Stimulated activated CD8-positive, alpha-beta memory T cell treated with anti-CD3 and anti-CD28 coated beads, Interleukin-15, amount 100 ng/mL, for 4 hours (primary cell): ENCODE results near the gene ITCH.
"Not testable (repeated sequence)": the region's sequence is repeated elsewhere in the genome, so short reads cannot be mapped to it uniquely, and the experiment has no call there.

Experiments used
- DNase-seq, 2 donors: peaks; one replicate each; pipeline ENCODE4 v3.0.0-alpha.2; 2020; ENCODE audit warnings: low read depth in 2 of 2

Gene ITCH

DNA sequence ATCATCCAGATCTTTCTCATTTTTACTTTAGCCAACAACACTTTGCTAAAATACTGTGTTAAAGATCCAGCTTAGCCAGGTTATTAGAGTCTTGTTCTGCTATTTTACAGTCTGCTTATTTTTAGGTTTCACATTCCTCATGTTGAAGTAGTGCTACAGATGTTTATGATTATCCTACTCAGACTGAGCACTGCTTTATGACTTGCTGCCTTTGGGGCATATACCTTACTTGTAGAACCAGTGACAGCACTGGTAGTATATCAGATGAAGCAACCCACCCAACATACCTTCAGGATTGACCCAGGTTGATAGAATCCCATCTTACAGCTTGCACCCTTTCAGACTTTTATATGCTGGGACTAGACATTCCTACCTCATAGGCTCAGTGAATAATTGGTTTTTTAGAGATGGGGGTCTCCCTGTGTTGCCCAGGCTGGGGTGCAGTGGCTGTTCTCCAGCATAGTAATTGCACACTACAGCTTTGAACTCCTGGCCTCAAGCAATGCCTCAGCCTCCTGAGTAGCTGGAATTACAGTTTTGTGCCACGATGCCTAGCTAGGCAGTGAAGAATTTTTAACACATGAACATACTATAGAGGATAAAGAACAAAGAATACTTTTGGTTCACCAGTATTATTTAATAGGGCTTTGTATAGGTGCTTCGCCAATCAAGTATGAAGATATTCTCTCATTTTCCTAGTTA, 89.4 kb downstream of the ITCH start:
- no peak for DNase-seq

DNA sequence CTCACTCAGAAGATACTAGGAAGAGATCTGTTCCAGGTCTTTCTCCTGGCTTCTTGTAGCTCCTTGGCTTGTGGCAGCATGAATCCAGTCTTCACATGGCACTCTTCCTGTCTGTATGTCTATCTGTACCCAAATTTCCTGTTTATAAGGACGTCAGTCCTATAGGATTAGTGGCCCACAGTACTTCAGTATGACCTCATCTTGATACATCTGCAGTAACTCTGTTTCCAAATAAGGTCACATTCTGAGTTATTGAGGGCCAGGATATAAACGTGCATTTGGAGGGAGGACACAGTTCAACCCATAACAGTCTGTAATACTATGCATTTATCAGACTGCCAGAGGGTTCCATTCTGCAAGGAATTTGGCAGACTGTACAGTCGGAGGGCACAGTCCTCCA, 95.6 kb downstream of the ITCH start:
- DNase-seq, result no peak

DNA sequence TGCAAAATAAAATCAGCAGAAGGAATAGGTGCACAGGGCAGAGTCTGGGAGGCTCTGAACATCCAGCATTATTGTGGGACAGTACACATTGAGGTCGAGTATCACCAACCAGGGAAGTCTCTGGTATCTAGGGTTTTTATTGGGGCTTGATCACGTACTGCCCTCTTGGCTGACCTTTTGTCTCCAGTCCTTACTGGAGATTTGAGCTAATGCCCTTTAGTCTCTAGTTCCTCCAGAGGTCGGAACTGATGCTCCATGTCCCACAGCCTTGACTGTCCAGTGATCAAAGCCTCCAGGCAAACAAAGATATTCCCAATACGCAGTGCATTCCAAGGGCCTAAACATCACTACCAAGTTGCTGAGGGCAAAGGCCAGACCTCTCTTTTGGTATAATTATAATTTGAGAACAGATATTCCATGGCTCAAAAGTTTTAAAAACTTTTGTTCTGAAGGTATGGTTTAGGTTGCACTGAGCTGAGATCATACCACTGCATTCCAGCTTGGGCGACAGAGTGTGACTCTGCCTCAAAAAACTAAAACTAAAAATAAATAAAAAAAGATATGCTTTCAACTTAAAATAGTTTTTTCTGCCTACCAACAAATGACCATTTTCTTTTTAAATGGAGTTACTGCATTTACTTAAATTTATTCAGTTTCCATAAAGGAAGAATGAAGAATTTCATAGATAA, 96.3 kb downstream of the ITCH start:
- DNase-seq, result no peak

- no peak for DNase-seq
Measured at GRCh38 chr20:34461779-34462087, 98.7 kb downstream of the ITCH start.

DNA sequence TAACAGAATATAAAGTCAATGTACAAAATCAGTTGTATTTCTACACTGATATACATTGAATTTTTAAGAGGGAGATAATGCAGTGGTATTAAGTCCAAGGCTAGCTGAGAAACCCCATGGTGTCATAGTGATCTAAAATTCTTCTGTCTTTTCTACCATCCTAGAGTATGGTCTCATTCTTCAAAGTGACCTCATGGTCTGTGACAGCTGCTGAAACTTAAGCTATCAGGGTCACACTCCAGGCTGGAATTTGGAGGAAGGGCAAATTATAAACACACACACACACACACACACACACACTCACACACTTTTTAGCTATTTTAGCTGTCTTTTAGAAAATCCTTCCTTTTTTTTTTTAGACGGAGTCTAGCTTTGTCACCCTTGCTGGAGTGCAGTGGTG, 105.9 kb downstream of the ITCH start:
- DNase-seq, result no peak

GRCh38 chr20:34472246-34472925, 109.3 kb downstream of the ITCH start:
- no peak for DNase-seq

DNA sequence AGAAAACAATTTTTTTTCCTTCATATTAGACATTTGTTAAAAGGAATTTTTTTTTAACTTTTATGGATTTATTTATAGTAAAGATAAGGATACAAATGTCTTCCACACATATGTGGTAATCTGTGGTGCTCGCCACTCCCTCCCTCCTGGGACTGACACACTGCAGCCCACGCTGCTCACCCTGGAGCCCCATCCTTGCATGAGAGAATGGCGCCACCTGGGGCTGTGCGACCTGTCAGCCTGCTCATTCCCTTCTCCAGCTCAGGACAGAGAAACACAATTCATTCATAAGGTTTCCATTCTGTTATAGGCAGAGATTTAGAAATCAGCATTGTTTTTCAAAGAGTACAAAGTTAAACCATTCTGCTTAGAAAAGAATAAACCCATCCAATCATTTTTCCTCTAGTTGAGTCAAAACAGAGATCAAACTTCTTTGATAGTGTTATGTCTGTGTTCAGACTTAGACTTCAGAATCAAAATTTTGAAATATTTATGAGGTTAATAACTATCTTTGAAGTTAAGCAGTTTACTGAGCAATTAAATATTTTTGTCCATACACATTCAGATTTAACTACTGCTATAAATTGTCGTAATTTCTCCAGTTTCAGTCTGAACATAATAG, 110.3 kb downstream of the ITCH start:
- no peak for DNase-seq

DNA sequence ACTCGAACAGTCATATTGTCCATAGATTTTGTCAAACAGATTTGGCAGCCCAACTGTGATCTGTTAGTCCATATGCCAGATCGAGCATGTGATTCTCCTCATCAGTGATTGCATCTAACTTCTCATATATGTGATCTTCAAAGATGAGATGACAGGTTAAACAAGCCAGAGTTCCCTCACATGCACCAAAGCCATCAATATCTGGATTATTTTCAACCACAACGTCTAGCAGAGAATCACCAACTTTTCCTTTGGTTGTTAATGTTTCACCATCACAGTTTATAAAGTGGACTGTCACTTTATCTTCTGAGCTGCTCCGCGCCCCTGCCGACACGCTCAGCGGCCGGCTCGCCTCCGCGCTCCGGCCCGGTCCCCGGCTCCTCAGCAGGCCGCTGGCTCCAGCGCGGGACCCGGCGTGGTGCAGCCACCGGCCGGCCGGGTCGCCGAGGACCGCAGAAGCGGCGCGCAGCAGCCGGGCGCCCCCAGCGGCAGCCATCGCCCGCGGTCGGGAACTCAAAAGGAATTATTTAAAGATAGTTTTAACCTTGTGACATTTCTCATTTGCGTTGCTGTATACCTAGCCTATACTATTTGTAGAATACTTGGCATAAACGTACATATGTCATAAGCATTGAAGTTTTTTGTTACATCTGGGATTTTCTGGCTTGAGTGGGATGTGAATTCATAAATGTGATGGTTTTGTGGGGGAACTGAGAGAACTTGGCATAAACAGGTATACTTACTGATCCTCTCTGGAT, 113.1 kb downstream of the ITCH start:
- no peak for DNase-seq

- no peak for DNase-seq
Measured at GRCh38 chr20:34479627-34480026, 116.6 kb downstream of the ITCH start.

- DNase-seq, result not testable (repeated sequence)
Measured at GRCh38 chr20:34482154-34482553, 119.1 kb downstream of the ITCH start.

DNA sequence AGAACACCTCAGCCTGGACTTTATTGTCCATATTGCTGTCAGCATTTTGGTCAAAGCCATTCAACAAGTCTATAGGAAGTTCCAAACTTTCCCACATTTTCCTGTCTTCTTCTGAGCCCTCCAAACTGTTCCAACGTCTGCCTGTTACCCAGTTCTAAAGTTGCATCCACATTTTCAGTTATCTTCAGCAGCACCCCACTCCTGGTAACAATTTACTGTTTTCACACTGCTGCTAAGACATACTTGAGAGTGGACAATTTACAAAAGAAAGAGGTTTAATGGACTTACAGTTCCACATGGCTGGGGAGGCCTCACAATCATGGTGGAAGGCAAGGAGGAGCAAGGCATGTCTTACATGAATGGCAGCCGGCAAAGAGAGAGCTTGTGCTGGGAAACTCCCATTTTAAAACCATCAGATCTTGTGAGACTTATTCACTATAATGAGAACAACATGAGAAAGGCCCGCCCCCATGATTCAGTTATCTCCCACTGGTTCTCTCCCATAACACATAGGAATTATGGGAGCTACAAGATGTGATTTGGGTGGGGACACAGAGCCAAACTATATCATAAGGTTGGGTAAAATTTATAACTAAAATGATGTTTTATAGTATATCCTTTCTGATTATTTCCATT, 120.6 kb downstream of the ITCH start:
- DNase-seq, result not testable (repeated sequence)

GRCh38 chr20:34485068-34485634, 122.1 kb downstream of the ITCH start:
- no peak for DNase-seq

DNA sequence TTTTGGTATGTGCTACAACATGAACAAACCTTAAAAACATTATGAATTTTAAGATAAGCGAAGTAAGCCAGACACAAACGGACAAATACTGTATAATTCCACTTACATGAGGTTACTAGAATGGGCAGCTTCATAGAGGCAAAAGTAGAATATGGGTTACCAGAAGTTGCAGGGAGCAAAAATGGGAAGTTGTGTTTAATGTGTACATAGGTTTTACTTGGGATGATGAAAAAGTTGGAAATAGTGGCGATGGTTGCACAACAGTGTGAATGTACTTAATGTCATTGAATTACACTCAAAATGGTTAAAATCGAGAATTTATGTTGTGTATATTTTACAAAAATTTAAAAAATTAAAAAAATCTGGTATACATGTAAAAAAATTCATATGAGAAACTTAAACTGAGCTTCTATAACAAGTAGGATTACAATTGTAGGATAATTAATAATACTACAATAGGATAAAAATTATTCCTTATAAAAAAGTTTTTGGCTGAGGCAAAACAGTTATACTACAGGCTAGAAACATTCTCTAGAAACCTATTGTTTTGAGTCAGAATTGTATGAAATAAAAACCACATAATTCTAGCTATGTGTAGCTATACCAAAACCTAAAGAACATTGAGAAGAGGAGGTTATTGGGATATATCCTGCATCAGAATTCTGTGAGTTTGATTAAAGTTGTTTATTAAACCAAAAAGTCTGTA, 128.3 kb downstream of the ITCH start:
- DNase-seq, result no peak

GRCh38 chr20:34491932-34492509, 128.9 kb downstream of the ITCH start:
- DNase-seq, result no peak

GRCh38 chr20:34493646-34494045, 130.6 kb downstream of the ITCH start:
- no peak for DNase-seq

GRCh38 chr20:34495307-34495706, 132.2 kb downstream of the ITCH start:
- no peak for DNase-seq

DNA sequence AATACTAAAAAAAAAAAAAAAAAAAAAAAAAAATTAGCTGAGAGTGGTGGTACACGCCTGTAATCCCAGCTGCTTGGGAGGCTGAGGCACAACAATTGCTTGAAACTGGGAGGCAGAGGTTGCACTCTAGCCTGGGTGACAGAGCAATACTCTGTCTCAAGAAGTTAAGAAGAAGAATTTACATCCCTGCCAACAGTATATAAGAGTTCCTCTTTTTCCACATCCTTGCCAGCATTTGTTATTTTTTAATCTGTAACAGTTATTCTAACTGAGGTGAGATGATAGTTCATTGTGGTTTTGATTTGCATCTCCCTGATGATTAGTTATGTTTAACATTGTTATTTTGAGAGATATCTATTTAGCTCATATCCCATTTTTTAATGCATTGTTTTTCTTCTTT, 132.8 kb downstream of the ITCH start:
- DNase-seq, result no peak

DNA sequence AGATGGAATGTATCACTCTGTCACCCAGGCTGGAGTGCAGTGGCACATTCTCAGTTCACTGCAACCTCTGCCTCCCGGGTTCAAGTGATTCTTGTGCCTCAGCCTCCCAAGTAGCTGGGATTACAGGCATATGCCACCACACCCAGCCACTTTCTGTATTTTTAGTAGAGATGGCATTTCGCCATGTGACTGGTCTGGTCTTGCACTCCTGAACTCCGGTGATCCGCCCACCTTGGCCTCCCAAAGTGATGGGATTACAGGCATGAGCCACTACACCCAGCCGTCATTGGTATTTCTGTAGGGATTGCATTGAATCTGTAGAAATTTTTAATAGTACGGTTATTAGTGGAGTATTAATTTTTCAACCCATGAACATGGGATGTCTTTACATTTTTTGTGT, 134.5 kb downstream of the ITCH start:
- not testable (repeated sequence) for DNase-seq

- DNase-seq, result no peak
Measured at GRCh38 chr20:34500823-34501222, 137.8 kb downstream of the ITCH start.

DNA sequence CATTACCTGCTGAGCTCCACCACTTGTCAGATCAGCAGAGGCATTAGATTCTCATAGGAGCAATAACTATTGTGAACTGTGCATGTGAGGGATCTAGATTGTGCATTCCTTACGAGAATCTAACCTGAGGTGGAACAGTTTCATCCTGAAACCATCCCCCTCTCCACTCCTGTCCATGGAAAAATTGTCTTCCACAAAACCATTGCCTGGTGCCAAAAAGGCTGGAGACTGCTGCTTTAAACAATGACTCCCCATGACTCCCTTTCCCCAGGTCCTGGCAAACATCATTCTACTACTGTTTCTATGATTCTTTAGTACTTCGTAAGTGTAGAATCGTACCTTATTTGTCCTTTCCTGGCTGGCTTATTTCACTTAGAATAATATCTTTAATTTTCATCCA, 143.4 kb downstream of the ITCH start:
- DNase-seq, result no peak
